GM12801 (cell line): ENCODE measurements around the gene B4GALT4.

ENCODE experiments used
- CTCF ChIP-seq: IDR thresholded peaks from one replicate; pipeline ENCODE4 v1.5.1; 2011; ENCODE audit warnings: control low read depth; ENCODE audit not compliant: insufficient read length; ENCODE audit errors: extremely low read depth

The B4GALT4 gene

GRCh38 chr3:119175872-119176756, 64.6 kb downstream of the B4GALT4 start:
- no peak for TF ChIP-seq CTCF

GRCh38 chr3:119173325-119173724, 67.4 kb downstream of the B4GALT4 start, which contains the start of gene UPK1B:
Gene UPK1B (plus strand): TSS chr3:119173598. CDS start chr3:119186742, 13,144 bp downstream.
- no peak for TF ChIP-seq CTCF

- no peak for TF ChIP-seq CTCF
Measured at GRCh38 chr3:119170821-119171220, 69.9 kb downstream of the B4GALT4 start.
